Stimulated activated CD8-positive, alpha-beta memory T cell treated with anti-CD3 and anti-CD28 coated beads, Interleukin-7, amount 100 ng/mL, for 24 hours (primary cell): Measurements from ENCODE around the gene EIF4EBP2.

Experiments
- DNase-seq: peaks from one replicate; pipeline ENCODE4 v3.0.0-alpha.2; 2020; ENCODE audit warnings: low read depth

EIF4EBP2 gene

GRCh38 chr10:70461397-70462348 lies 57.7 kb downstream of the EIF4EBP2 start:
- DNase-seq, result no peak

DNA sequence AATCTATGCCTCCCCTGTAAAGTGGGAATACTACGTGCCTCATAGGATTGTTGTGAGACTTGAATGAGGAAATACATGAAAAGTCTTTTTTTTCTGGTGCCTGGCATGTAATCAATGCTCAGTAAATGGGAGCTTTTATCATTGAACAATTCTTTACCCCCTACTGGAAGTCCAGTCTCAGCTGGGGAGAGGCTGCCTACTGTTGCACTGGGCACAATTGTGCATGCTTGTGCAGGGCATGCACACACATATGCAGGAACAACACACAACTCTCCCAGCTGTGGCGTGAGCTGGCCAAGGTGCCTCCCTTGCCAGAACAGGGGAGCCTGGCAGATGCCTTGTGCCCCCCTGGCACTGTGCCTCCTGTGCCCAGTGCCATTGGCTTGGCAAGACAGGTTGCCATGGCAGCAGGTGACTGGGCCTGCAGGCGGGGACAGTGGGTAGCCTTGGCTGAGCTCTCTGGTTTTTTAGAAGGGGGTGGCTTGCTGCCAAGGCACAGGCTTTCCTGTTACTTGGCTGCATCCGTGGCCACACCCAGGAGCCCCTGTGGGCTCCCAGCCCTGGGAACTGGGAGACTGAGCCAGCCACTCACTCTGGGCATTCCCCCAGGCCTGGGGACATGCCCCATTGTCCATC lies 58.5 kb downstream of the EIF4EBP2 start:
- no peak for DNase-seq

- DNase-seq, result no peak
These were observed 61.3 kb downstream of the EIF4EBP2 start for GRCh38 chr10:70465278-70465677.

DNA sequence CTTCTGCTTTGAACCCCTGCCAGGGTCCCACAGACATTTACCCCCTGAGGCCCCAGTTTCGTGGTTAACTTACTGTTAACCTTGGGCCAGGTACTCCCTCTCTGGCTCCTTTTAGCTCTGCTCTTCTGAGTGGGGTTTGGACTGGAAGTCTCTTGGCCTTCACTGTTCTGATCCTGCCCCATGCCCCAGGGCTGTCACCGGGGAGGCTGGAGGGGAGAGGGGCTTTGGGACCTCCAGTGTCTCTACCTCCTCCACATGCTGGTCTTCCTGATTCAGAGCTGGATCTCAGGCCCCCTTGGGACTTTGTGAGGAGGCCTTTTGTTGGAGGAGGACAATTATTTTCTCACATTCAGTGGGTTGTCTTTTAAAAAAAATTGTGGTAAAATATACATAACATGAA lies 61.9 kb downstream of the EIF4EBP2 start:
- no peak for DNase-seq

DNA sequence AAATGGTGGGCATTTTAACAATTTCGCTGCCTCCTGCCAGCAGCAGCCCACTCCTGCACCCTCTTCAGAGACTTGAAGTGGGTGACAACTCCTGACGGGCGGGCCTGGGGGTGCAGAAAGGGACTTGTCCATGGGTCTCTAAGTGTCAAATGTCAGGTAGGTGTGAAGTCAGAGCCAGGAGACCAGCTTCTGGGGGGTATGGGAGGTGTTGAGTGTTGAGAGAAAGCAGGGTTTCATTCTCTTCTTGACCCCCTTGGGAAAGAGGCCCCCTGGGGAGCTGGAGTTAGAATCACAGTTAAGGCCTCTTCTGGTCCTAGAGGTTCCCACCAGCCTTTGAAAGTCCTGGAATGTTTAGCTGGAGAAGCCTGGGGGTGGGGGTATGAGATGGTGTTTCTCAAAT lies 63.0 kb downstream of the EIF4EBP2 start:
- DNase-seq, result no peak

GRCh38 chr10:70472799-70473454 lies 69.0 kb downstream of the EIF4EBP2 start:
- DNase-seq, result no peak

- no peak for DNase-seq
These were observed 70.8 kb downstream of the EIF4EBP2 start for GRCh38 chr10:70474780-70475179.

- DNase-seq, result no peak
These were observed 71.7 kb downstream of the EIF4EBP2 start for GRCh38 chr10:70475661-70476060.

GRCh38 chr10:70476249-70477035 lies 72.5 kb downstream of the EIF4EBP2 start:
- no peak for DNase-seq

GRCh38 chr10:70477661-70478162 lies 73.8 kb downstream of the EIF4EBP2 start:
- DNase-seq, result peak; percentile 35
